Measurements from ENCODE around the gene PRAMEF14. TPM values are rescaled to one million over a fixed set of nuclear protein-coding genes. Genes with fewer than 3 reads are reported as not detected.
"Not testable (repeated sequence)": the region's sequence is repeated elsewhere in the genome, so short reads cannot be mapped to it uniquely, and the experiment has no call there.

The PRAMEF14 gene
- total RNA-seq, 6 experiments from 2014 or later: not detected

GRCh38 chr1:13356774-13357173 lies 9.8 kb upstream of the PRAMEF14 start:
- ATAC-seq: peak in 2 of 4 donors; percentile 30 to 43
- peak; percentile 54 to 62 (median 60) for TF ChIP-seq CTCF (IDR thresholded peaks at IDR 0.05)
- WGBS (ENCODE audit: insufficient coverage, low coverage, low lambda C conversion rate, missing lambda C conversion rate): 0% methylated on average over 4 of the region's 5 CpGs

GRCh38 chr1:13354475-13354874 lies 7.5 kb upstream of the PRAMEF14 start:
- H3K27ac ChIP-seq; H3K4me3 ChIP-seq; H3K9me3 ChIP-seq; H3K4me1 ChIP-seq; intact Hi-C loops (cut with DNase I); DNase-seq; H3K27me3 ChIP-seq; H3K36me3 ChIP-seq: not testable (repeated sequence)
- peak; percentile 38 to 58 (median 52) for ATAC-seq
- TF ChIP-seq CTCF (IDR thresholded peaks at IDR 0.05): peak in 3 of 4 donors; percentile 7 to 21 (median 9)
- no CpG with 5 or more reads among the region's 9 CpGs for WGBS (ENCODE audit: insufficient coverage, low coverage, low lambda C conversion rate, missing lambda C conversion rate)

More at GRCh38 chr1:13356774-13357173, 9.8 kb upstream of the PRAMEF14 start:
- H3K36me3 ChIP-seq; H3K27ac ChIP-seq; H3K9me3 ChIP-seq; H3K4me3 ChIP-seq; intact Hi-C loops (cut with DNase I); DNase-seq; H3K4me1 ChIP-seq; H3K27me3 ChIP-seq: not testable (repeated sequence)

- intact Hi-C loops (cut with DNase I); H3K36me3 ChIP-seq; H3K4me3 ChIP-seq; DNase-seq; H3K4me1 ChIP-seq; H3K27me3 ChIP-seq; H3K27ac ChIP-seq; H3K9me3 ChIP-seq; ATAC-seq: not testable (repeated sequence)
- WGBS (ENCODE audit: insufficient coverage, low coverage, low lambda C conversion rate, missing lambda C conversion rate): 72% methylated on average over 4 of the region's 8 CpGs
Measured at GRCh38 chr1:13353476-13353875, 6.5 kb upstream of the PRAMEF14 start.

GRCh38 chr1:13342496-13342895 lies 4.4 kb downstream of the PRAMEF14 start:
- H3K9me3 ChIP-seq; H3K4me3 ChIP-seq; ATAC-seq; H3K27me3 ChIP-seq; H3K36me3 ChIP-seq; H3K4me1 ChIP-seq; intact Hi-C loops (cut with DNase I); H3K27ac ChIP-seq; DNase-seq: not testable (repeated sequence)
- 100% methylated on average over 2 of the region's 8 CpGs for WGBS (ENCODE audit: insufficient coverage, low coverage, low lambda C conversion rate, missing lambda C conversion rate)

- ATAC-seq; DNase-seq; intact Hi-C loops (cut with DNase I); H3K36me3 ChIP-seq; H3K27ac ChIP-seq; H3K9me3 ChIP-seq; H3K4me1 ChIP-seq; H3K27me3 ChIP-seq; H3K4me3 ChIP-seq: not testable (repeated sequence)
- 19% methylated on average over 2 of the region's 4 CpGs for WGBS (ENCODE audit: insufficient coverage, low coverage, low lambda C conversion rate, missing lambda C conversion rate)
Measured at GRCh38 chr1:13315281-13315680, 31.7 kb downstream of the PRAMEF14 start, which contains the start of gene PRAMEF15. PRAMEF15 (plus strand) TSS chr1:13315581; CDS start chr1:13318408, 2,827 bp downstream.

- no CpG with 5 or more reads among the region's 1 CpG for WGBS (ENCODE audit: insufficient coverage, low coverage, low lambda C conversion rate, missing lambda C conversion rate)
- ATAC-seq; H3K4me3 ChIP-seq; intact Hi-C loops (cut with DNase I); H3K9me3 ChIP-seq; DNase-seq; H3K27ac ChIP-seq; H3K4me1 ChIP-seq; H3K36me3 ChIP-seq; H3K27me3 ChIP-seq: not testable (repeated sequence)
Measured at GRCh38 chr1:13303239-13303638, 43.7 kb downstream of the PRAMEF14 start, which contains the start of gene PRAMEF33. PRAMEF33 (plus strand) TSS chr1:13303539; CDS start chr1:13305955, 2,416 bp downstream.

GRCh38 chr1:13302197-13302596 lies 44.7 kb downstream of the PRAMEF14 start:
- H3K9me3 ChIP-seq; H3K4me3 ChIP-seq; intact Hi-C loops (cut with DNase I); H3K27ac ChIP-seq; H3K36me3 ChIP-seq; H3K4me1 ChIP-seq; H3K27me3 ChIP-seq; DNase-seq: not testable (repeated sequence)
- peak; percentile 40 to 76 (median 70) for ATAC-seq

- DNase-seq; intact Hi-C loops (cut with DNase I); H3K27me3 ChIP-seq: not testable (repeated sequence)
Measured at GRCh38 chr1:13298699-13299098, 48.2 kb downstream of the PRAMEF14 start.

GRCh38 chr1:13297216-13297931 lies 49.6 kb downstream of the PRAMEF14 start:
- H3K36me3 ChIP-seq; H3K4me3 ChIP-seq; H3K9me3 ChIP-seq; H3K4me1 ChIP-seq; intact Hi-C loops (cut with DNase I); H3K27me3 ChIP-seq; DNase-seq: not testable (repeated sequence)
- peak overlapping the region in 1 of 3 donors; percentile 59 for H3K27ac ChIP-seq
- 14% methylated on average over 1 of the region's 5 CpGs for WGBS (ENCODE audit: insufficient coverage, low coverage, low lambda C conversion rate, missing lambda C conversion rate)
- ATAC-seq: peak; percentile 86 to 99 (median 90)

More at GRCh38 chr1:13298699-13299098, 48.2 kb downstream of the PRAMEF14 start:
- H3K4me1 ChIP-seq, H3K27ac ChIP-seq, H3K4me3 ChIP-seq, ATAC-seq, H3K9me3 ChIP-seq, H3K36me3 ChIP-seq: not testable (repeated sequence)
- WGBS (ENCODE audit: insufficient coverage, low coverage, low lambda C conversion rate, missing lambda C conversion rate): no CpG with 5 or more reads among the region's 27 CpGs
